GM06990 (cell line): Measurements from ENCODE around the gene PKNOX1.
"Not testable (repeated sequence)": the region's sequence is repeated elsewhere in the genome, so short reads cannot be mapped to it uniquely, and the experiment has no call there.

Experiments used
- DNase-seq: peaks from one replicate; pipeline ENCODE4 v3.0.0-alpha.2; 2011; ENCODE audit not compliant: insufficient read length; ENCODE audit errors: extremely low read depth
- H3K27me3 ChIP-seq: replicated peaks from 2 replicates; pipeline ENCODE4 v1.6.0; 2011; ENCODE audit warnings: low read length; ENCODE audit not compliant: control insufficient read depth, insufficient read depth
- H3K36me3 ChIP-seq: 2 replicates; pipeline ENCODE4 v1.5.1; 2011; ENCODE audit warnings: low read length; ENCODE audit not compliant: control insufficient read depth, insufficient read depth
- H3K4me3 ChIP-seq: replicated peaks from 2 replicates; pipeline ENCODE4 v1.5.1; 2011; ENCODE audit warnings: low read depth, mild to moderate bottlenecking, control low read depth, low read length
- CTCF ChIP-seq: IDR thresholded peaks from 2 replicates; pipeline ENCODE4 v1.5.1; 2011; ENCODE audit warnings: low read length, control low read depth, mild to moderate bottlenecking, inconsistent platforms; ENCODE audit not compliant: insufficient read depth, poor library complexity, severe bottlenecking

PKNOX1 gene

GRCh38 chr21:42983103-42983502 lies 8.7 kb downstream of the PKNOX1 start:
- H3K27me3 ChIP-seq: no peaks in the 10 kb centered on the region
- H3K4me3 ChIP-seq: no peak overlapping the region
- no peak for DNase-seq
- H3K36me3 ChIP-seq: no peaks in the 10 kb centered on the region
- no peak for TF ChIP-seq CTCF

GRCh38 chr21:42983869-42984268 lies 9.5 kb downstream of the PKNOX1 start:
- Histone ChIP-seq H3K36me3 (no peaks in the 10 kb centered on the region), H3K27me3 (no peaks in the 10 kb centered on the region), H3K4me3 (no peak overlapping the region)
- DNase-seq: no peak
- TF ChIP-seq CTCF: no peak

- Histone ChIP-seq H3K4me3 (no peak overlapping the region), H3K36me3 (no peaks in the 10 kb centered on the region), H3K27me3 (no peaks in the 10 kb centered on the region)
- no peak for TF ChIP-seq CTCF
- no peak for DNase-seq
These were observed 11.9 kb downstream of the PKNOX1 start for GRCh38 chr21:42986125-42986783.

- no peak for TF ChIP-seq CTCF
- H3K4me3 ChIP-seq: no peak overlapping the region
- no peak for DNase-seq
- no peaks in the 10 kb centered on the region for H3K27me3 ChIP-seq
- no peaks in the 10 kb centered on the region; the same call in 1 of the 2 replicates for H3K36me3 ChIP-seq
These were observed 14.0 kb downstream of the PKNOX1 start for GRCh38 chr21:42988236-42988965.

- not testable (repeated sequence) for H3K27me3 ChIP-seq, H3K36me3 ChIP-seq, DNase-seq, H3K4me3 ChIP-seq
These were observed 15.0 kb downstream of the PKNOX1 start for GRCh38 chr21:42989370-42989769.

GRCh38 chr21:42989816-42990650 lies 15.7 kb downstream of the PKNOX1 start:
- no peak for DNase-seq
- Histone ChIP-seq H3K27me3 (no peaks in the 10 kb centered on the region), H3K36me3 (no peaks in the 10 kb centered on the region; the same call in 1 of the 2 replicates), H3K4me3 (no peak overlapping the region)
- TF ChIP-seq CTCF: no peak
